ENCODE measurements around the gene SLC9A9.
"Not testable (repeated sequence)": the region's sequence is repeated elsewhere in the genome, so short reads cannot be mapped to it uniquely, and the experiment has no call there.

Gene SLC9A9

GRCh38 chr3:143535994-143536784 is 312.1 kb downstream of the SLC9A9 start:
- no peak for DNase-seq

GRCh38 chr3:143533391-143533790 is 314.9 kb downstream of the SLC9A9 start:
- DNase-seq, result no peak

- no peak for DNase-seq
Measured at GRCh38 chr3:143532091-143532490, 316.2 kb downstream of the SLC9A9 start.

GRCh38 chr3:143531101-143531500 is 317.2 kb downstream of the SLC9A9 start:
- DNase-seq, result no peak

GRCh38 chr3:143529798-143530197 is 318.5 kb downstream of the SLC9A9 start:
- DNase-seq, result no peak

GRCh38 chr3:143529018-143529478 is 319.2 kb downstream of the SLC9A9 start:
- no peak for DNase-seq

- DNase-seq, result no peak
Measured at GRCh38 chr3:143526011-143526545, 322.2 kb downstream of the SLC9A9 start.

- DNase-seq, result no peak
Measured at GRCh38 chr3:143525408-143525807, 322.9 kb downstream of the SLC9A9 start.

- DNase-seq, result no peak
Measured at GRCh38 chr3:143521803-143522202, 326.5 kb downstream of the SLC9A9 start.

GRCh38 chr3:143517131-143517530 is 331.1 kb downstream of the SLC9A9 start:
- DNase-seq, result not testable (repeated sequence)

- DNase-seq, result no peak
Measured at GRCh38 chr3:143514874-143515273, 333.4 kb downstream of the SLC9A9 start.

- DNase-seq, result no peak
Measured at GRCh38 chr3:143514109-143514508, 334.2 kb downstream of the SLC9A9 start.

- DNase-seq, result no peak
Measured at GRCh38 chr3:143511174-143511879, 336.9 kb downstream of the SLC9A9 start.

GRCh38 chr3:143510601-143511000 is 337.7 kb downstream of the SLC9A9 start:
- DNase-seq, result no peak

- DNase-seq, result no peak
Measured at GRCh38 chr3:143507735-143508580, 340.3 kb downstream of the SLC9A9 start.

GRCh38 chr3:143506190-143506589 is 342.1 kb downstream of the SLC9A9 start:
- no peak for DNase-seq

- no peak for DNase-seq
Measured at GRCh38 chr3:143503325-143503885, 344.9 kb downstream of the SLC9A9 start.

GRCh38 chr3:143502081-143502480 is 346.2 kb downstream of the SLC9A9 start:
- DNase-seq, result no peak

GRCh38 chr3:143497382-143497781 is 350.9 kb downstream of the SLC9A9 start:
- DNase-seq, result no peak

GRCh38 chr3:143496191-143496590 is 352.1 kb downstream of the SLC9A9 start:
- no peak for DNase-seq

GRCh38 chr3:143495527-143495926 is 352.7 kb downstream of the SLC9A9 start:
- no peak for DNase-seq

GRCh38 chr3:143486611-143487010 is 361.7 kb downstream of the SLC9A9 start:
- DNase-seq, result no peak
